ENCODE measurements around the gene DEPP1.

DNA sequence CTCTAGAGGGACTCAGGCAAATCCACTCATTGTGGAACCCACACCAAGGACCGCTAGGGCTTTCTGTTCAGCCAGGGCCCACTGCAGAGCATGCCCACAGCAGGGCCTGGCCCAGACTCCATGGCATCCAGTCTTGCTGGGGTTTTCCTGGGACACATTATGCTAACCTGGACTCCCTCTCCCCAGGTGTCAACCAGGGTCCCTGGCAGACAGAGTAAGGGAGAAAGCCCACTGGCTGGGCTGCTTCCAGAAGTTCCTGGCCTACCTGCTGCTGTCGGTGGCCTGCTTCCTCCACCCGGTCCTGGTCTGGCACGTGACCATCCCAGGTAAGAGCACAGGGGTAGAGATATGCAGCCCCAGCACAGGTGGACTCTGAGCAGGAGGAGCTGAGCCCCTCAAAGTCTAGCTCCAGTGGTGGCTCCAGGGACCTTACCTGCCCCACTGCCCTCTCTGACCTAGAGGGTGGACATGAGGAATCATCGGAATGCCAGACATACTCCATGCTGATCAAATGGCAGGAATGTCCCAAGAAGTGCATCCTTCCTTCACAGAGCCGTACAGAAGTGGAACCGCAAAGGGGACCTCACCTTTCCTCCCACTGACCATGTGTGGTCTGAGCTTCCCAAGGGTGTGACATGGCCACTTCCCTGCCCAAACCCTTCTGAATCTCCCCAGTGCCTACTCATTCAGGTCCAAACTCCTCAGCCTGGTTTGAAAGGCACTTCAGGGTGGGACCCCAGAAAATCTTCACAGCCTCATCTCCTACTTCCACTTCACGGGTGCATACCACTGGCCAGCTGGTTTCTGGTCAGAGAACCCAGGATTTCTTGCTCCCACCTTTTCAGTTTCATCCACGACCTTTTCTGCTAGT is 44.9 kb downstream of the DEPP1 start:
- no peak for TF ChIP-seq GATA2 (IDR thresholded peaks at IDR 0.05; ENCODE audit: low read depth, low read length)
- no peak for TF ChIP-seq GATA3 (IDR thresholded peaks at IDR 0.05; ENCODE audit: low read depth, low read length)
